H1 (cell line): ENCODE measurements around the gene SUSD6. TPM values are rescaled to one million over a fixed set of nuclear protein-coding genes. Genes with fewer than 3 reads are reported as not detected.

Source experiments
- CTCF ChIA-PET: fragments of 300-600 bp; sonication (Branson Sonifier 250); formaldehyde crosslinking; loops from one replicate; lab custom pipeline; 2021; ENCODE audit not compliant: partially characterized antibody; lab: Charles Lee
- POLR2A ChIA-PET: fragments of 300-600 bp; sonication (Branson Sonifier 250); formaldehyde crosslinking; loops from one replicate; lab custom pipeline; 2021; ENCODE audit warnings: inconsistent platforms; ENCODE audit not compliant: partially characterized antibody; lab: Charles Lee
- DNase-seq, 2 experiments: peaks; one replicate each; pipeline versions ENCODE4 v3.0.0 to v3.0.0-alpha.2; 2010 to 2022; ENCODE audit warnings: low spot score in 2 of 2, low read depth in 1 of 2, mixed read lengths in 1 of 2
- FAIRE-seq: peaks from 2 replicates; lab custom pipeline; 2011; peaks lifted over from hg19 to GRCh38; lab: Jason Lieb, UNC
- H2AFZ ChIP-seq: 2 replicates; pipeline ENCODE4 v1.8.1; 2012; ENCODE audit warnings: low read length, inconsistent platforms
- H2AK5ac ChIP-seq: 2 replicates; pipeline ENCODE4 v1.6.1; 2013; ENCODE audit warnings: low read depth, low read length
- H2BK120ac ChIP-seq: replicated peaks from 2 replicates; pipeline ENCODE3; 2013; ENCODE audit warnings: low read depth, low read length, inconsistent platforms
- H2BK12ac ChIP-seq: 2 replicates; pipeline ENCODE4 v1.6.1; 2013; ENCODE audit warnings: low read depth, low read length
- H2BK15ac ChIP-seq: 2 replicates; pipeline ENCODE4 v1.6.1; 2013; ENCODE audit warnings: low read length
- H2BK20ac ChIP-seq: 2 replicates; pipeline ENCODE4 v1.6.1; 2013; ENCODE audit warnings: low read length
- H2BK5ac ChIP-seq: 2 replicates; pipeline ENCODE4 v1.6.1; 2013; ENCODE audit warnings: low read depth, low read length
- H3K14ac ChIP-seq: 2 replicates; pipeline ENCODE4 v1.6.1; 2013; ENCODE audit warnings: inconsistent platforms; ENCODE audit not compliant: insufficient read length
- H3K18ac ChIP-seq: 2 replicates; pipeline ENCODE4 v1.6.1; 2013; ENCODE audit warnings: low read length; ENCODE audit errors: extremely low read depth
- H3K23ac ChIP-seq: 2 replicates; pipeline ENCODE4 v1.6.1; 2013; ENCODE audit warnings: inconsistent platforms; ENCODE audit not compliant: insufficient read length
- H3K23me2 ChIP-seq: 2 replicates; pipeline ENCODE4 v1.6.1; 2013; ENCODE audit warnings: low read depth, low read length
- H3K27ac ChIP-seq: 2 replicates; pipeline ENCODE4 v1.6.1; 2011; ENCODE audit warnings: low read depth, low read length, inconsistent platforms
- H3K27me3 ChIP-seq, 4 experiments: replicated peaks in 1 of 4; 1 replicate in 1 of 4; 2 replicates in 3 of 4; pipeline versions ENCODE4 v1.6.1 to v1.8.1; 2011 to 2013; ENCODE audit warnings: low read length in 3 of 4, mild to moderate bottlenecking in 3 of 4, inconsistent platforms in 2 of 4, mixed read lengths in 2 of 4, moderate library complexity in 1 of 4; ENCODE audit not compliant: control insufficient read depth in 3 of 4, insufficient read depth in 3 of 4; ENCODE audit errors: extremely low read depth in 1 of 4
- H3K36me3 ChIP-seq, 4 experiments: 2 replicates each; pipeline versions ENCODE4 v1.6.1 to v1.8.1; 2011 to 2013; ENCODE audit warnings: mild to moderate bottlenecking in 4 of 4, low read length in 3 of 4, moderate library complexity in 2 of 4, control low read depth in 1 of 4, inconsistent platforms in 1 of 4; ENCODE audit not compliant: insufficient read depth in 4 of 4, control insufficient read depth in 2 of 4
- H3K4ac ChIP-seq: replicated peaks from 2 replicates; pipeline ENCODE3; 2013; ENCODE audit warnings: low read length, low read depth, mixed read lengths, inconsistent platforms; ENCODE audit not compliant: insufficient read length
- H3K4me1 ChIP-seq, 4 experiments: replicated peaks in 1 of 4; 1 replicate in 1 of 4; 2 replicates in 3 of 4; pipeline versions ENCODE4 v1.6.1 to v1.8.1; 2011 to 2013; ENCODE audit warnings: low read length in 3 of 4, inconsistent platforms in 2 of 4, mixed read lengths in 1 of 4; ENCODE audit not compliant: insufficient read depth in 4 of 4, control insufficient read depth in 3 of 4
- H3K4me2 ChIP-seq, 2 experiments: 2 replicates each; pipeline versions ENCODE4 v1.6.1 to v1.8.1; 2011 to 2013; ENCODE audit warnings: low read depth in 2 of 2, low read length in 2 of 2, control low read depth in 1 of 2, inconsistent platforms in 1 of 2, mild to moderate bottlenecking in 1 of 2; ENCODE audit not compliant: insufficient read depth in 1 of 2
- H3K4me3 ChIP-seq, 4 experiments: fragments of 200-600, 300-600 bp in 1 of 4; sonication (generic), shearing (Covaris generic), sonication (Bioruptor Twin) in 1 of 4; 2 replicates each; pipeline versions ENCODE4 v1.5.1 to v1.8.1; 2011 to 2016; ENCODE audit warnings: low read length in 4 of 4, low read depth in 3 of 4, control low read depth in 2 of 4, inconsistent platforms in 2 of 4, mild to moderate bottlenecking in 2 of 4, mixed read lengths in 1 of 4, moderate library complexity in 1 of 4; ENCODE audit not compliant: insufficient read depth in 2 of 4; ENCODE audit errors: extremely low read depth in 1 of 4
- H3K56ac ChIP-seq: replicated peaks from 2 replicates; pipeline ENCODE3; 2013; ENCODE audit warnings: low read depth, mild to moderate bottlenecking, mixed read lengths, low read length, inconsistent platforms; ENCODE audit not compliant: insufficient read length
- H3K79me1 ChIP-seq: 2 replicates; pipeline ENCODE4 v1.6.1; 2013; ENCODE audit warnings: low read depth, low read length, control low read depth
- H3K79me2 ChIP-seq, 2 experiments: 2 replicates each; pipeline versions ENCODE4 v1.6.1 to v1.8.1; 2012 to 2013; ENCODE audit warnings: low read length in 2 of 2, mild to moderate bottlenecking in 2 of 2, inconsistent platforms in 1 of 2; ENCODE audit not compliant: insufficient read depth in 2 of 2, control insufficient read depth in 1 of 2
- H3K9ac ChIP-seq, 4 experiments: replicated peaks in 1 of 4; 1 replicate in 1 of 4; 2 replicates in 3 of 4; pipeline versions ENCODE4 v1.6.1 to v1.8.1; 2011 to 2013; ENCODE audit warnings: low read depth in 3 of 4, low read length in 3 of 4, control low read depth in 2 of 4, mild to moderate bottlenecking in 2 of 4, moderate library complexity in 2 of 4, inconsistent platforms in 1 of 4; ENCODE audit errors: extremely low read depth in 1 of 4
- H3K9me3 ChIP-seq, 2 experiments: 2 replicates each; pipeline versions ENCODE4 v1.6.1 to v1.8.1; 2012 to 2013; ENCODE audit warnings: mild to moderate bottlenecking in 2 of 2, moderate library complexity in 2 of 2, control low read depth in 1 of 2, inconsistent platforms in 1 of 2, low read depth in 1 of 2, low read length in 1 of 2, mixed read lengths in 1 of 2; ENCODE audit not compliant: insufficient read depth in 2 of 2
- H4K20me1 ChIP-seq, 2 experiments: replicated peaks in 1 of 2; 2 replicates each; pipeline versions ENCODE3 to v1.8.1; 2011 to 2013; ENCODE audit warnings: inconsistent platforms in 2 of 2, low read length in 2 of 2, mild to moderate bottlenecking in 1 of 2; ENCODE audit not compliant: insufficient read depth in 2 of 2, control insufficient read depth in 1 of 2
- H4K5ac ChIP-seq: 2 replicates; pipeline ENCODE4 v1.6.1; 2013; ENCODE audit warnings: low read length, low read depth, mixed read lengths, inconsistent platforms; ENCODE audit not compliant: insufficient read length
- H4K8ac ChIP-seq: 2 replicates; pipeline ENCODE4 v1.8.0; 2013; ENCODE audit warnings: mild to moderate bottlenecking, moderate library complexity, low read length, inconsistent platforms; ENCODE audit not compliant: insufficient read depth; ENCODE audit errors: extremely low read depth
- H4K91ac ChIP-seq: replicated peaks from 2 replicates; pipeline ENCODE3; 2013; ENCODE audit warnings: low read length, mixed read lengths, inconsistent platforms; ENCODE audit not compliant: insufficient read length
- FOSL1 ChIP-seq: IDR thresholded peaks from 2 replicates; pipeline ENCODE4 v1.6.1; 2011; ENCODE audit warnings: mild to moderate bottlenecking, low read depth, low read length, moderate library complexity; ENCODE audit not compliant: insufficient read depth
- WGBS, 2 experiments: shearing (Covaris generic) in 1 of 2; methylation state at CpG; one replicate each; pipeline versions ENCODE4 v1.1.6 to v1.1.7; 2013 to 2015; ENCODE audit warnings: low lambda C conversion rate in 2 of 2, mixed read lengths in 2 of 2, inconsistent platforms in 1 of 2, low coverage in 1 of 2, missing lambda C conversion rate in 1 of 2; ENCODE audit not compliant: insufficient replicate concordance in 2 of 2, insufficient coverage in 1 of 2, insufficient read length in 1 of 2; ENCODE audit errors: extremely low coverage in 1 of 2, missing lambda C conversion rate in 1 of 2; 5-methylcytosine and 5-hydroxymethylcytosine counted together
- polyA plus RNA-seq, 7 experiments: library from polyadenylated mRNA; depleted of rRNA in 3 of 7; stranded (reverse) in 5 of 7; unstranded in 2 of 7; fragments of >200 nt in 5 of 7; fragments of 200-250 nt in 2 of 7; gene quantifications; 1 replicate in 5 of 7; 2 replicates in 1 of 7; 4 replicates in 1 of 7; pipeline versions ENCODE4 v1.2.1 to v1.2.3, GENCODE V29; 2011 to 2013; ENCODE audit warnings: missing spikeins in 2 of 7, mixed read lengths in 2 of 7
- total RNA-seq: library from RNA; stranded (reverse); fragmentation: NEBNext Ultra II Directional; extraction: Animal tissue kit (Norgen Biotek cat#: 25700); gene quantifications from 2 replicates; pipeline ENCODE4 v1.2.1, GENCODE V29; 2021

The SUSD6 gene
- total and polyA plus RNA-seq, 2 of the 8 experiments (the other 6 are each of a cell fraction or from before 2014, with no cell fraction given): 3.0 to 3.8 TPM

- H4K91ac ChIP-seq: no peak within 1 kb of the TSS
- TF ChIP-seq FOSL1: no peak
These were observed 37.0 kb upstream of the SUSD6 start, which contains the start of gene CCDC177 for GRCh38 chr14:69574263-69574953. Gene CCDC177, minus strand, starts transcription at chr14:69574871. Its CDS starts 1,249 bp downstream, at chr14:69573622.

More at GRCh38 chr14:69574263-69574953, 37.0 kb upstream of the SUSD6 start, which contains the start of gene CCDC177:
- no peak within 1 kb of the TSS for H3K23ac ChIP-seq
- no peak within 1 kb of the TSS for H2BK5ac ChIP-seq
- no peaks in the 10 kb centered on the region for H3K79me2 ChIP-seq
- no peak within 1 kb of the TSS for H2AK5ac ChIP-seq
- no peak within 1 kb of the TSS for H3K4ac ChIP-seq
- no peak within 1 kb of the TSS for H3K56ac ChIP-seq
- H3K36me3 ChIP-seq: peaks cover 0 to 26% (median 4%) of the 10 kb centered on the region in 4 experiments; a peak in 3 of 8 replicates
- peaks cover 0 to 9% (median 7%) of the 10 kb centered on the region in 4 experiments; a peak in 4 of 7 replicates for H3K4me1 ChIP-seq
- H3K79me1 ChIP-seq: no peaks in the 10 kb centered on the region
- no peak within 1 kb of the TSS for H2BK12ac ChIP-seq
- peaks cover 10% of the 10 kb centered on the region; the same call in 1 of the 2 replicates for H3K23me2 ChIP-seq
- H2AFZ ChIP-seq: peak within 1 kb of the TSS; percentile 95; the same call in 1 of the 2 replicates
- no peak within 1 kb of the TSS for H3K14ac ChIP-seq
- 0 out of 2 replicates have a peak within 1 kb of the TSS, but pooled peaks have one; percentile 95 for H2BK15ac ChIP-seq
- peak in 1 of 2 experiments; percentile 85 for DNase-seq
- no peak within 1 kb of the TSS for H3K27ac ChIP-seq
- 3% methylated on average over 52 of the region's 52 CpGs; no CpG with 5 or more reads in 1 of the 2 experiments for WGBS, 2 experiments
- no peaks in the 10 kb centered on the region for H4K20me1 ChIP-seq
- H3K9me3 ChIP-seq: peaks cover 0 to 23% of the 10 kb centered on the region in 2 experiments; a peak in 2 of 4 replicates
- peak within 1 kb of the TSS; percentile 83 for H3K18ac ChIP-seq
- peaks cover 24 to 48% (median 39%) of the 10 kb centered on the region in 4 experiments for H3K27me3 ChIP-seq
- peak within 1 kb of the TSS; percentile 51 to 68 (median 62) for H3K4me3 ChIP-seq
- ChIA-PET CTCF (interaction anchor here (0.6 to 6.5 kb wide), 48 partner anchors 10 to 1498 kb away, joined by 3 to 96 read pairs (median 4); partner anchors contain the start of genes PLEKHD1 and SRSF5), POLR2A (interaction anchor here (0.6 to 2.7 kb wide), 6 partner anchors 19 to 175 kb away, joined by 3 to 8 read pairs (median 4); no protein-coding TSS in a partner anchor)
- FAIRE-seq: no peak
- peak within 1 kb of the TSS in 3 of 4 experiments; percentile 19 to 60 (median 51); a peak in 5 of 7 replicates for H3K9ac ChIP-seq
- no peak within 1 kb of the TSS for H2BK20ac ChIP-seq
- H4K8ac ChIP-seq: peak within 1 kb of the TSS; percentile 35; the same call in 1 of the 2 replicates
- peak within 1 kb of the TSS; percentile 54 to 93 for H3K4me2 ChIP-seq
- H4K5ac ChIP-seq: peak within 1 kb of the TSS; percentile 77
- peak within 1 kb of the TSS; percentile 81 for H2BK120ac ChIP-seq
